HEK293 (cell line): ENCODE data around the gene SLAMF1.

ENCODE experiments used
- CTCF ChIA-PET: fragments of 350-600 bp; formaldehyde crosslinking; extraction: SDS; loops from one replicate; lab custom pipeline; 2021; ENCODE audit warnings: antibody characterized with exemption; lab: Yijun Ruan, JAX
- POLR2A ChIA-PET: fragments of 300-600 bp; formaldehyde crosslinking; extraction: SDS; loops from one replicate; lab custom pipeline; 2020; ENCODE audit warnings: antibody characterized with exemption, inconsistent platforms; lab: Yijun Ruan, JAX
- H3K27ac ChIP-seq: fragments of 200-500 bp; sonication (Bioruptor generic); 2 replicates; pipeline ENCODE4 v1.5.1; 2014; ENCODE audit warnings: low read depth, low read length, control low read depth, inconsistent platforms; ENCODE audit errors: extremely low read depth
- H3K36me3 ChIP-seq, 2 experiments: fragments of 200-500 bp in 1 of 2; sonication (Bioruptor generic) in 1 of 2; 1 replicate in 1 of 2; 2 replicates in 1 of 2; pipeline ENCODE4 v1.5.1; 2014 to 2017; ENCODE audit warnings: inconsistent platforms in 2 of 2, low read length in 2 of 2; ENCODE audit not compliant: control insufficient read depth in 2 of 2, insufficient read depth in 1 of 2
- H3K4me1 ChIP-seq: fragments of 200-500 bp; sonication (Bioruptor generic); 2 replicates; pipeline ENCODE4 v1.5.1; 2014; ENCODE audit warnings: mild to moderate bottlenecking, low read length, inconsistent platforms; ENCODE audit not compliant: control insufficient read depth, insufficient read depth
- H3K4me3 ChIP-seq: 2 replicates; pipeline ENCODE4 v1.5.1; 2011; ENCODE audit warnings: low read depth, mild to moderate bottlenecking, control low read depth, low read length, moderate library complexity
- H3K9me3 ChIP-seq: fragments of 200-500 bp; sonication (Bioruptor generic); 2 replicates; pipeline ENCODE4 v1.5.1; 2014; ENCODE audit warnings: low read depth, low read length, inconsistent platforms; ENCODE audit not compliant: control insufficient read depth, insufficient read depth
- PRDM4 ChIP-seq: fragments of 450-650 bp; formaldehyde crosslinking; IDR thresholded peaks from 2 replicates; pipeline ENCODE4 v1.5.1; 2017; ENCODE audit warnings: missing biosample characterization, missing genetic modification characterization
- TCF7L2 ChIP-seq: IDR thresholded peaks from 2 replicates; pipeline ENCODE4 v1.6.1; 2011; ENCODE audit warnings: low read depth, mild to moderate bottlenecking, inconsistent platforms, low read length, moderate library complexity, borderline replicate concordance
- TRIM28 ChIP-seq: IDR thresholded peaks from 2 replicates; pipeline ENCODE4 v1.6.1; 2011; ENCODE audit warnings: low read length, control low read depth, borderline replicate concordance
- YY1 ChIP-seq: fragments of 450-650 bp; formaldehyde crosslinking; IDR thresholded peaks from 2 replicates; pipeline ENCODE4 v1.5.1; 2018; ENCODE audit warnings: missing biosample characterization, missing genetic modification characterization
- ZBTB7A ChIP-seq: fragments of 450-650 bp; formaldehyde crosslinking; IDR thresholded peaks from 2 replicates; pipeline ENCODE4 v1.5.1; 2016; ENCODE audit warnings: low read depth, missing biosample characterization, missing genetic modification characterization
- ZIC2 ChIP-seq: fragments of 450-650 bp; formaldehyde crosslinking; IDR thresholded peaks from 2 replicates; pipeline ENCODE4 v1.5.1; 2016; ENCODE audit warnings: missing biosample characterization, missing genetic modification characterization
- ZNF19 ChIP-seq: fragments of 450-650 bp; formaldehyde crosslinking; IDR thresholded peaks from 2 replicates; pipeline ENCODE4; 2016; ENCODE audit warnings: missing biosample characterization, missing genetic modification characterization, low read depth
- ZNF341 ChIP-seq: fragments of 450-650 bp; formaldehyde crosslinking; IDR thresholded peaks from 2 replicates; pipeline ENCODE4; 2016; ENCODE audit warnings: low read depth, missing biosample characterization, missing genetic modification characterization
- ZNF362 ChIP-seq: fragments of 450-650 bp; formaldehyde crosslinking; IDR thresholded peaks from 2 replicates; pipeline ENCODE4 v1.5.1; 2016; ENCODE audit warnings: missing biosample characterization, missing genetic modification characterization
- ZNF433 ChIP-seq: fragments of 450-650 bp; formaldehyde crosslinking; IDR thresholded peaks from 2 replicates; pipeline ENCODE4 v1.5.1; 2016; ENCODE audit warnings: missing biosample characterization, missing genetic modification characterization, low read depth
- ZNF518A ChIP-seq: fragments of 450-650 bp; formaldehyde crosslinking; conservative IDR thresholded peaks from 2 replicates; pipeline ENCODE4 v1.5.1; 2016; ENCODE audit warnings: low read depth, missing biosample characterization, missing genetic modification characterization
- ZNF549 ChIP-seq: fragments of 450-650 bp; IDR thresholded peaks from 2 replicates; pipeline ENCODE4 v1.5.1; 2018; ENCODE audit warnings: missing biosample characterization, missing genetic modification characterization, mild to moderate bottlenecking, inconsistent platforms, moderate library complexity
- ZNF654 ChIP-seq: fragments of 450-650 bp; formaldehyde crosslinking; IDR thresholded peaks from 2 replicates; pipeline ENCODE4 v1.5.1; 2016; ENCODE audit warnings: low read depth, missing biosample characterization, missing genetic modification characterization
- ZNF776 ChIP-seq: fragments of 450-650 bp; formaldehyde crosslinking; IDR thresholded peaks from 2 replicates; pipeline ENCODE4 v1.5.0; 2017; ENCODE audit warnings: missing biosample characterization, missing genetic modification characterization, borderline replicate concordance
- ZNF792 ChIP-seq: fragments of 450-650 bp; formaldehyde crosslinking; IDR thresholded peaks from 2 replicates; pipeline ENCODE4 v1.5.1; 2016; ENCODE audit warnings: missing biosample characterization, missing genetic modification characterization
- ZSCAN16 ChIP-seq: fragments of 450-650 bp; formaldehyde crosslinking; IDR thresholded peaks from 2 replicates; pipeline ENCODE4 v1.5.1; 2016; ENCODE audit warnings: missing biosample characterization, missing genetic modification characterization
- TF ChIP-seq, protein P1 (sequence below): fragments of 450-650 bp; formaldehyde crosslinking; IDR thresholded peaks from 2 replicates; pipeline ENCODE4 v1.5.1; 2016; ENCODE audit warnings: missing biosample characterization, missing genetic modification characterization
- TF ChIP-seq, protein P2 (sequence below): fragments of 450-650 bp; formaldehyde crosslinking; IDR thresholded peaks from 2 replicates; pipeline ENCODE4 v1.5.1; 2016; ENCODE audit warnings: missing biosample characterization, missing genetic modification characterization
- TF ChIP-seq, protein P3 (sequence below): fragments of 450-650 bp; formaldehyde crosslinking; IDR thresholded peaks from 2 replicates; pipeline ENCODE4 v1.5.1; 2017; ENCODE audit warnings: missing biosample characterization, missing genetic modification characterization
- TF ChIP-seq, protein P4 (sequence below): fragments of 450-650 bp; formaldehyde crosslinking; IDR thresholded peaks from 2 replicates; pipeline ENCODE4 v1.5.1; 2017; ENCODE audit warnings: missing biosample characterization, mild to moderate bottlenecking, missing genetic modification characterization, moderate library complexity

SLAMF1 gene

GRCh38 chr1:160675641-160676410, 29.0 kb upstream of the SLAMF1 start (continued):
- TF ChIP-seq, protein P1, sequence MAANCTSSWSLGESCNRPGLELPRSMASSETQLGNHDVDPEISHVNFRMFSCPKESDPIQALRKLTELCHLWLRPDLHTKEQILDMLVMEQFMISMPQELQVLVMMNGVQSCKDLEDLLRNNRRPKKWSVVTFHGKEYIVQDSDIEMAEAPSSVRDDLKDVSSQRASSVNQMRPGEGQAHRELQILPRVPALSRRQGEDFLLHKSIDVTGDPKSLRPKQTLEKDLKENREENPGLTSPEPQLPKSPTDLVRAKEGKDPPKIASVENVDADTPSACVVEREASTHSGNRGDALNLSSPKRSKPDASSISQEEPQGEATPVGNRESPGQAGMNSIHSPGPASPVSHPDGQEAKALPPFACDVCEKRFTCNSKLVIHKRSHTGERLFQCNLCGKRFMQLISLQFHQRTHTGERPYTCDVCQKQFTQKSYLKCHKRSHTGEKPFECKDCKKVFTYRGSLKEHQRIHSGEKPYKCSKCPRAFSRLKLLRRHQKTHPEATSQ: no peak
- TF ChIP-seq ZNF654 (tag by site-specific recombination): peak; percentile 78

DNA sequence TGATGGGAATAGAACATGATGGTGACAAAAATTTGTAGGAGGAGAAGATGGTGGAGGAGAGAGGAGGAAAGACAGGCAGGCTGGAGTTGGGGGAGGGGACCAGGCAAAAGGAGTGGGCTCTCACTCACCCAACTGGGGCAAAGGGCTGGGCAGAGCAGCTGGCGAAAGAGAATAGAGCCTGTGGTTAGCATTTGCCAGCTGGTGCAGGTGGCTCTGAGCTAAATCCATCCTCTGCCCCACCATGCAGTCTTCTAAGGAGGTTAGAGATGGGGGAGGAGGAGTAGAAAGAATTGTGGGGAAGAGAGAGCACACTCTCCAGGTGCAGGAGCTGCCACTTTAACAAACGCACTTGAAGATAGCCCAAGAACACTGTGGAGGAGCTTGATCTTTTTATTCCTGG, 27.6 kb upstream of the SLAMF1 start:
- CTCF ChIA-PET: interaction anchor here (1.0 to 2.1 kb wide), 7 partner anchors 10 to 245 kb away, joined by 3 to 10 read pairs (median 4); no protein-coding TSS in a partner anchor
- no peaks in the 10 kb centered on the region for H3K4me1 ChIP-seq
- H3K4me3 ChIP-seq: no peak overlapping the region
- TF ChIP-seq YY1 (tag by site-specific recombination) (no peak), ZNF518A (no peak), ZNF433 (no peak), TCF7L2 (no peak), ZBTB7A (tag by site-specific recombination) (no peak), ZNF19 (tag by site-specific recombination) (no peak), PRDM4 (tag by site-specific recombination) (no peak), ZNF362 (tag by site-specific recombination) (no peak), ZNF792 (no peak), ZNF341 (tag by site-specific recombination) (no peak), ZSCAN16 (tag by site-specific recombination) (no peak), TRIM28 (no peak), ZNF776 (tag by site-specific recombination) (no peak), ZIC2 (tag by site-specific recombination) (no peak), ZNF549 (no peak)
- TF ChIP-seq, protein P2, sequence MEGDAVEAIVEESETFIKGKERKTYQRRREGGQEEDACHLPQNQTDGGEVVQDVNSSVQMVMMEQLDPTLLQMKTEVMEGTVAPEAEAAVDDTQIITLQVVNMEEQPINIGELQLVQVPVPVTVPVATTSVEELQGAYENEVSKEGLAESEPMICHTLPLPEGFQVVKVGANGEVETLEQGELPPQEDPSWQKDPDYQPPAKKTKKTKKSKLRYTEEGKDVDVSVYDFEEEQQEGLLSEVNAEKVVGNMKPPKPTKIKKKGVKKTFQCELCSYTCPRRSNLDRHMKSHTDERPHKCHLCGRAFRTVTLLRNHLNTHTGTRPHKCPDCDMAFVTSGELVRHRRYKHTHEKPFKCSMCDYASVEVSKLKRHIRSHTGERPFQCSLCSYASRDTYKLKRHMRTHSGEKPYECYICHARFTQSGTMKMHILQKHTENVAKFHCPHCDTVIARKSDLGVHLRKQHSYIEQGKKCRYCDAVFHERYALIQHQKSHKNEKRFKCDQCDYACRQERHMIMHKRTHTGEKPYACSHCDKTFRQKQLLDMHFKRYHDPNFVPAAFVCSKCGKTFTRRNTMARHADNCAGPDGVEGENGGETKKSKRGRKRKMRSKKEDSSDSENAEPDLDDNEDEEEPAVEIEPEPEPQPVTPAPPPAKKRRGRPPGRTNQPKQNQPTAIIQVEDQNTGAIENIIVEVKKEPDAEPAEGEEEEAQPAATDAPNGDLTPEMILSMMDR (tag by site-specific recombination): no peak
- TF ChIP-seq, protein P3, sequence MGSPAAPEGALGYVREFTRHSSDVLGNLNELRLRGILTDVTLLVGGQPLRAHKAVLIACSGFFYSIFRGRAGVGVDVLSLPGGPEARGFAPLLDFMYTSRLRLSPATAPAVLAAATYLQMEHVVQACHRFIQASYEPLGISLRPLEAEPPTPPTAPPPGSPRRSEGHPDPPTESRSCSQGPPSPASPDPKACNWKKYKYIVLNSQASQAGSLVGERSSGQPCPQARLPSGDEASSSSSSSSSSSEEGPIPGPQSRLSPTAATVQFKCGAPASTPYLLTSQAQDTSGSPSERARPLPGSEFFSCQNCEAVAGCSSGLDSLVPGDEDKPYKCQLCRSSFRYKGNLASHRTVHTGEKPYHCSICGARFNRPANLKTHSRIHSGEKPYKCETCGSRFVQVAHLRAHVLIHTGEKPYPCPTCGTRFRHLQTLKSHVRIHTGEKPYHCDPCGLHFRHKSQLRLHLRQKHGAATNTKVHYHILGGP: no peak
- TF ChIP-seq, protein P4, sequence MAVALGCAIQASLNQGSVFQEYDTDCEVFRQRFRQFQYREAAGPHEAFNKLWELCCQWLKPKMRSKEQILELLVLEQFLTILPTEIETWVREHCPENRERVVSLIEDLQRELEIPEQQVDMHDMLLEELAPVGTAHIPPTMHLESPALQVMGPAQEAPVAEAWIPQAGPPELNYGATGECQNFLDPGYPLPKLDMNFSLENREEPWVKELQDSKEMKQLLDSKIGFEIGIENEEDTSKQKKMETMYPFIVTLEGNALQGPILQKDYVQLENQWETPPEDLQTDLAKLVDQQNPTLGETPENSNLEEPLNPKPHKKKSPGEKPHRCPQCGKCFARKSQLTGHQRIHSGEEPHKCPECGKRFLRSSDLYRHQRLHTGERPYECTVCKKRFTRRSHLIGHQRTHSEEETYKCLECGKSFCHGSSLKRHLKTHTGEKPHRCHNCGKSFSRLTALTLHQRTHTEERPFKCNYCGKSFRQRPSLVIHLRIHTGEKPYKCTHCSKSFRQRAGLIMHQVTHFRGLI (tag by site-specific recombination): no peak
- POLR2A ChIA-PET: no interaction called here
- no peaks in the 10 kb centered on the region for H3K36me3 ChIP-seq
- H3K9me3 ChIP-seq: no peaks in the 10 kb centered on the region
- no peak overlapping the region for H3K27ac ChIP-seq
